8988T (cell line): ENCODE data around the gene LKAAEAR1.

Experiments used
- DNase-seq: peaks from one replicate; pipeline ENCODE4 v3.0.0; 2011

The LKAAEAR1 gene

DNA sequence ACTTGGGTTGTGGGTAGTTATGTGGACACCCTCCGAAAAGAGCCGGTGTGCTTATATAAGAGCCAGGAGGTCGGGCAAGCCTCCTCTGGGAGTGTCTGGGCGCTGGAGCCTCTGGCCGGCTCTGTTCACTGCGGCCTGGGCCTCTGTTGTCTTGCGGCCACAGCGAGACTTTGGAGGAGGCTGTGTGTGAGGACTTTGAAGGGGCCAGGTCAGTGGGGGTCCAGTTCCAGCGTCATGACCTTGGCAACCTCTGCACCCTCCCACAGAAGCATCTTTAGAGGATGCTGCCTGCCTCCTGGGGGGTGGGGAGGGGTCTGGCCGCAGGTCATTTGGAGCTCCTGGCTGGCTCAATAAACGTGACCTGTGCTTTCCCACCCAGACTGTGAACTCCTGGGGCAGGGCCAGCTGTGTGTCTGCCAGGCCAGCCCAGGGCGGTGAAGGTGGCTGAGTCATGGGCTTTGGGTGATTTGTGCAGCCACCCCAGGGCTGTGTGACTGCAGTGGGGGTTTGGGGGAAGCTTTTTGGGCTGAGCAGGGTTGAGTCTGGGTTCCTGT is 20.0 kb downstream of the LKAAEAR1 start:
- DNase-seq, result no peak

DNA sequence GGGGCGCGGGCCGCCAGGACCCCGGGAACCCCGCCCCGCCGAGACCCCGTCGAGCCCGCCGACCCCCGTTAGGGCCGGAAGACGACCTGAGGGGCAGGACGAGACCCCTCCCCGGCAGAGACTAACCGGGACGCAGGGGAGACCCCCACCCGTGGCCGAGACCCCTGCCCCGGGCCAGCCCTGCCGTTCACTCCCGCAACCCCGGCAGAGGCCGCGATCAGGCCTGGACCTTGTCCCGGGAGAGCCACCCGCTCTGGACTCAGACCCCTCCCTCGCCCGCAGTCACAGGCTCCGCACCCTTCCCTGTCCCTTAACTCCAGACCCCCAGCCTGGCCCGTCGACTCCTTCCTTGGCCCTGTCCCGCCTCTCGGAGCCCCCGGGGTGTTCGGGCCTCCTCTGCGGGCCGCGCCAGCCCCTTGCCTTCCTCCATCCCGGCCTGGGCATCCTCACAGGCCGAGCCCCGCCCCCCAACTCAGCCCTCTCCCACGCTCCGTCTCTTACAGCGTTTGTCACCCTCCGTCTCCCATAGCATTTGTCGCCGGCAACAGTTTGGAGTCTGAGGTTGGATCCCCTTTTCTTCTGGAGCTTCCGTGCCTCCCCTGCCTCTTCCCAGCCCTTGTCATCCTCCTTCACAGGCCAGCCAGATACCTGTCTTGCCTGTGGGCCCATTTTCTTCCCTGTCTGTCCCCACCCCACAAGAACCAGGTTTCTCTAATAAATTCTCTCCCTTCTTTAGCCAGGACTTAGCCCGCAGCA is 20.6 kb downstream of the LKAAEAR1 start:
- no peak for DNase-seq

DNA sequence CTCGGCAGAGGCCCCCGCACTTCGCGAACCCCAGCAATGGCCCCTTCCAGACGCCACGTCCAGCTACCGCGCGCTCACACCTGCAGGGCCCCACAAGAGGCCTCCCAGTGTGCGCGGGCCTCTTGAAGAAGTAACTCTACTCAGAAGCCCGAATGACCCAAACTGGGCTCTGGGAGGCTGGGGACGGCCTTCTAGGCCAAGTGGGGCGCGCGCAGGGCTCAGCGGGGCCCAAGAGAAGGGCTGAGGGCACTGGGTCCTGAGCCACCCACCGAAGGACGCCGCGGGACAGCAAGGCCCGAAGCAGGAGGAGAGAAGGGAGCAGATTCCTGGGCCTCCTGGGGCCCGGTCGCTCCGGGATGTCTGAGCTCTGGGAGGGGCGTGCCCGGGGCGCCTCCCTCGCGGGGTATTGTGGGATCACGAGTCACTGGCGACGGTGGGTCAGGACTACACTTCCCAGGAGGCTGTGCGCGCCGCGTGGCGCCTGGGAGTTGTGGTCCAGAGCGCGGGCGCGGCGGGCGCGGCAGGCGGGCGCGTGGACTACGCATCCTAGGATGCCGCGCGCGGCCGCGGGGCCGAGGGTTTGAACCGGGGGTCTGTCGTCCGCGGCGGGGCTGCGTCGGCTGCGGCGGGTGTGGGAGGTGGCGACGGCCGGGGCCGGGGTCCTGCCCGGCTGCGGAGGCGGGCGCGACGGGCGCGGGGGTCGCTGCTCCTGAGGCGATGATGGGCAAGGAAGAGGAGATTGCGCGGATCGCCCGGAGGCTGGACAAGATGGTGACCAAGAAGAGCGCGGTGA is 21.4 kb downstream of the LKAAEAR1 start, which contains the start of gene TCEA2:
TCEA2 (plus strand) TSS at position 603 of the 793 bp plus-strand sequence; CDS start at position 718, 115 bp downstream.
- DNase-seq, result peak; percentile 100

DNA sequence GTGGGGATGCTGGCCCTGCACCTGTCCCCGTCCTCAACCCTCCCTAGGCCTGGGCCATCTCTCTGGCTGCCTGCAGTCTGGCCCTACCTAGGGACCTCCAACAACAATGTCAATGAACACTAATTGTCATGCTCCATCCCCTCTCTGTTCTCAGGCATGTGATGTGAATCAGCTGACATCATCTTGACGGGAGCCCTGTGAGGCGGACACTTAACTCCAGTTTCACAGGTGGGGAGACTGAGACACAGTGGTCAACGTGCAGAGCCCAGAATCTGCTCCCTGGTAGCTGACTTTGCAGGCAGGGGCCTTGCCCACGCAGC is 22.0 kb downstream of the LKAAEAR1 start:
- DNase-seq, result no peak

DNA sequence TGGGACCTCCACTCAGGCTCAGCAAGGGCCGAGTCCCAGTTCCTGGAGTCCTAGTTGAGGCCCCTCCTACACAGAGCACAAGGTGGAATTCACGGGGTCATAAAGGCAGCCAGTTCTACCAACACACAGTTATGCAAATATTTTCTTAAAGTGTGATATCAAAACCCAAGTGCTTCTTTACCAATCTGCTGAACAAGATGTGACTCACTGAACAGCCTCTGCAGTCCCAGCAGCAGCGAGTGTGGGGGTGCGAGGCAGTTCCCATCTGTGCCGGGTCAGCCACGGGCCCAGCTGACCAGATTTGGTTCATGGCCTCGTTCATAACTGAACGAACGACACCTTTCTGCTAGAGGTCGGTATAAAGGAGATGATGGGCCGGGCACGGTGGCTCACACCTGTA is 25.7 kb downstream of the LKAAEAR1 start:
- DNase-seq, result no peak

GRCh38 chr20:64057628-64058498 is 26.3 kb downstream of the LKAAEAR1 start:
- DNase-seq, result peak; percentile 100

- DNase-seq, result no peak
These were observed 27.1 kb downstream of the LKAAEAR1 start for GRCh38 chr20:64056889-64057627.

DNA sequence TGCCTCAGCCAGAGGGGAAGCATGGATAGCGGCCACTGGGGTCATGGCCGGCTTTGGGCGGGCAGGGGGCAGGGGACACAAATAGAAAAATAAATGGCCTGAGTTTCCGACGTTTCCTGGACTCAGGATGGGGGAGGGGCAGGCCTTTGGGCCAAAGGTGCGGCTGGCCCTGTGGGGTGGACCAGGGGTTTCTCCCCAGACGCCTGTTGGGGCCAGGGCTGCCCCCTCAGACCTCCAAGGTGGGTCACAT is 27.6 kb downstream of the LKAAEAR1 start:
- DNase-seq, result no peak

GRCh38 chr20:64055893-64056638 is 28.1 kb downstream of the LKAAEAR1 start:
- no peak for DNase-seq

- no peak for DNase-seq
These were observed 28.8 kb downstream of the LKAAEAR1 start for GRCh38 chr20:64055396-64055892.

DNA sequence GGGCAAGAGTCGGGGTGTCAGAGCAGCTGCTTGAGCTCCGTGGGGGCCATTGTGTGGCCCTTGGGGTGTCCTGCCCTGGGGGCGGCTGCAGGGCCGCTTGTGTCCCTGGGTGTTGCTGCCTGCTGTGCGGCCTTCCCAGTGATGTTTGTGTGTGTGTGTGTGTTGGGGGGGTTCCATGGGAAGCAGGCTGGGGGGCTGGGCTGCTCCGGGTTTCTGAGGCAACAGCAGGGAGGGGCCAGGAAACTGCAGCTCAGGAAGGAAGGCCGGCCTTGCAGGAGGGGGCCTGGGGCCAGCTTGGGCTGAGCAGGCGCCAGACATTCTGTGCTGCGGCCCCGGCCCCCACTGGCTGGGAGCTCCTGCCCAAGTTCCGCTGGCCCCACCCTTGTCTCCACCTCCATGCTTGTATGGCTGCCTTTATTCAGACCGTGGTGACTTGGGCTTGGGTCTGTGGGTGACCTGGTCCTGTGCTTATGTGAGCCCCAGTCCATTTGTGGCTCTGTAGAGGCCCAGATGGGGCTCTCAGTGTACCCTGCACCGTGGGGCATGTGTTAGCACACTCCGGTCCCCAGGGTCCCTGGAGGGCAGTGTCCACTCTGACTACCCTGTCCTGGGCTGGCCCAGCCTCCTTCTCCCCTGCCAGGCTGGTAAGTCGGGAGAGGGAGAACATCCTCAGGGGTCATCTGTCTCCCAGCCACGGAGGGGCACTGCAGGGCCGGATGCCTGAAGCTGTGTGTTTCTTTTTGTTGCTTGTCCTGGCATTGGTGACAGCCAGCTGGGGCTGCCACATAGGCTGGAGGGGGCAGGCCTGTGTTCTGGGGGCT is 30.1 kb downstream of the LKAAEAR1 start:
- DNase-seq, result peak; percentile 98

DNA sequence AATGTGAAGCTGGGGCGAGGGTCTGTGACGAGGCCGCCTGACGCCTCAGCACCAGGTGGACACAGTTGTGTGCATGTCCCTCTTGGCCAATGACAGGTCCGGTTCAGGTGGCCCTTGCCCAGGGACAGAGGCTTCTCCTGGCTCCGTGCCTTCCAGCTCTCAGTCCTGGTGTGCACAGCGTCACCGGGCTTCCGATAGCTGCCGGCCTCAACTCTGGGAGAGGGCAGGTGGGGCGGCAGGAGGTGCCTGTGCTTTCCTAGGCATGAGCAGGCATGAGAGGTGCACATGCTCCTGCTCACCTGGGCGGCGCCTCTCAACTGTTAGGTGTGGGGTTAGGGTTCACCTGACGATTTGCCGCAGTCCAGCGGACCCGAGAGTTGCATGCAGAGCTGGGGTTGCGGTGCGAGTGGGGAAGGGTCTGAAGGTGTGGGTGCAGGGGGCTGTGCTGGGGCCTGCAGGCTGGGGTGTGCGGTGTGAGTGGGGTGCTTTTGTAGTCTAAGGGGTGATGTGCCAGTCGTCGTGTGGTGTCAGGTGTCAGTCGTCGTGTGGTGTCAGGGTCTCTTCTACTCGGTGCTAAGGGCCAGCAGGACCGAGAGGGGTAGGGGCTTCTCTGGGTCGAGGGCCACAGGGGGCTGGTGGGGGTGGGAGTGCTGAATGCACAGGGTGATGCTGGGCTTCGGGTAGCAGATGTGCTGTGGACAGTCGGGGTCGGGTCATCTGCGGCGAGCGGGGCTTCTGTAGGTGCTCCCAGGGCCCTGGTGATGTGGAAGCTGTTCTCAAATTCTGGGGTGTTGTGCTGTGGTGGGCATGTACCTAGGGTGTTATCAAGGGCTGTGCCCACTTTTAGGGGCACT is 31.0 kb downstream of the LKAAEAR1 start:
- DNase-seq, result no peak

DNA sequence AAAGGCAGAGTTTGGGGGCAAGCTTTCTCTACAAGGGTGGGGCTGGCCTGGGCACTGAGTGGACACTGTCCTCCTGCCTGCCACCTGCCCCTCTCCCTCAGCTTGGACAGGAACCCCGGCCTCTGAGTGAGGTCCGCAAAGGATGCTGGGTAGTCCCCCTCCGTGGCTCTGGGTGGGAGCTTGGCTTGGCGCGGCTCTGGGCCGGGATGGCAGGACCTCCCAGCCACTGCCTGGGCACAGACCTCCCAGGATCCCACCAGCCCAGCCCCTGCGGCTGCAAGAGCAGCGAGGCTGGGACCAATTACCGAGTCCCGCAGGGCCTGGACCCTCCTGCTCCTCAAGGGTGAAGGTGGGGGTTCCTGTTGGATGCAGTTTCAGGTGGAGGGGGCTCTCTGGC is 31.9 kb downstream of the LKAAEAR1 start:
- no peak for DNase-seq

GRCh38 chr20:64051561-64052325 is 32.5 kb downstream of the LKAAEAR1 start:
- no peak for DNase-seq

DNA sequence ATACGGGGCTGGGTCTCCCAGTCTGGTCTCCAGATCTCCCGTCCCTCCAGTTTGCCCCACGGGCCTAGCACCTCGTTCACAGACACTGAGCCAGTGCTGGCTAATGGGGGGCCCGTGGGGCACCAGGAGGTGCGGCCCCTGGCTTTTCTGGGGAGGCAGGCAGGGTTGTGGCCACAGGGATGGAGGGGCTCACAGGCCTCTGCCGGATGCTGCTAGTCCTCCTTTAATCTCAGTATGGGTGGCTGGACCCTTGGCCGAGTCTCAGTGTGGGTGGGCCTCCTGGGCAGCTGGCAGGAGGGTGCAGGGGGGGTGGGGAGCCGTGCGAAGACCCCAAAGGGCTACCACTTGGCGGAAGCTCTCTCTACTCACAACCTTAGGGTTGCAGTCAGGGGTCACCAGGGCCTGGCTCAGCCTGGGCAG is 33.2 kb downstream of the LKAAEAR1 start:
- DNase-seq, result no peak

GRCh38 chr20:64050261-64051032 is 33.8 kb downstream of the LKAAEAR1 start:
- DNase-seq, result no peak

DNA sequence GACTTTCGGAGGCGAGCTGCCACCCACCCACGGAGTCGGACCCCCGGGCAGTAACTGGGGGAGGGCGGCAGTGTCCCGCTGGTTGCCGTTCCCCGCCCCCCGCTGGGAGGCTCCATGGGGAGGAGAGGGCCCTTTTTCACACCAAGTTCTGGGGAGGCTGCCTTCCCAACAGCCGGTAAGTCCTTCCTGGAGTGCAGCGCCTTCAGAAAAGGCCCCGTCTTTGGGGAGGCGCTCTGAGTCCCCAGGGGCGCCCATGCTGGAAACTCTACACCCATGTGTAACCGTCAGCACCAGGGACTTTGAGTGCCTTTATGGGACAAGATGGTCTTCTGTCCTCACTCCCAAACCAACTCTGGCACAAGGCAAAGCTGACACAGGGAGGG is 34.3 kb downstream of the LKAAEAR1 start:
- DNase-seq, result no peak
